Measurements from ENCODE around the gene NCOA3. TPM values are rescaled to one million over a fixed set of nuclear protein-coding genes. Genes with fewer than 3 reads are reported as not detected.
A peak's percentile ranks its signal among the peaks of the same experiment; 100 is the strongest.

NCOA3 gene
- total RNA-seq (2021): 22.3 and 23.3 TPM in 2 replicates
- long read RNA-seq, full-length matches to known transcripts: 1 of 26 reads
- long read RNA-seq, partial matches to known transcripts: 16 of 26 reads
- long read RNA-seq, other reads (novel, unspliced or antisense): 9 of 26 reads

GRCh38 chr20:47501482-47502270 is at the start of gene NCOA3:
NCOA3 (plus strand) TSS chr20:47501887; CDS start chr20:47622248, 120,361 bp downstream.
- Histone ChIP-seq H3K79me2 (ENCODE audit: insufficient read depth, low read length) (peaks cover 9% of the 10 kb centered on the region; the same call in 1 of the 2 replicates), H3K23ac (ENCODE audit: insufficient read length, low read depth, low read length) (no peak within 1 kb of the TSS), H3K14ac (ENCODE audit: insufficient read depth, low read length) (peak within 1 kb of the TSS; percentile 69; the same call in 1 of the 2 replicates), H4K8ac (replicated peaks; ENCODE audit: insufficient read length, low read depth, low read length) (no peak within 1 kb of the TSS), H3K56ac (ENCODE audit: insufficient read length, low read depth, low read length) (no peak within 1 kb of the TSS), H3K18ac (ENCODE audit: insufficient read length, low read depth, low read length) (peak within 1 kb of the TSS; percentile 86), H2BK120ac (ENCODE audit: low read depth, low read length, poor library complexity, severe bottlenecking) (no peak within 1 kb of the TSS), H3K9me3 (ENCODE audit: control insufficient read depth, low read depth, low read length) (no peaks in the 10 kb centered on the region), H2BK15ac (ENCODE audit: low read depth, low read length) (no peak within 1 kb of the TSS), H3K27me3 (ENCODE audit: insufficient read depth, low read length) (no peaks in the 10 kb centered on the region), H4K20me1 (ENCODE audit: control insufficient read depth, insufficient read depth, insufficient read length) (no peaks in the 10 kb centered on the region), H2BK12ac (ENCODE audit: insufficient read length, low read depth, low read length) (no peak within 1 kb of the TSS), H4K91ac (ENCODE audit: insufficient read length, low read depth, low read length) (no peak within 1 kb of the TSS), H2BK20ac (ENCODE audit: low read depth, low read length, poor library complexity, severe bottlenecking) (no peak within 1 kb of the TSS), H3K9ac (ENCODE audit: extremely low read depth, insufficient read length, low read length) (peak within 1 kb of the TSS; percentile 66), H4K5ac (ENCODE audit: insufficient read length, low read depth, low read length) (no peak within 1 kb of the TSS), H3K27ac (ENCODE audit: insufficient read length, low read depth, low read length) (no peak within 1 kb of the TSS), H2AK5ac (ENCODE audit: insufficient read length, low read length) (no peak within 1 kb of the TSS), H2BK5ac (ENCODE audit: insufficient read length, low read length) (no peak within 1 kb of the TSS), H2AFZ (ENCODE audit: low read length) (peak within 1 kb of the TSS; percentile 0), H3K4me2 (ENCODE audit: insufficient read depth, insufficient read length, low read length) (peak within 1 kb of the TSS; percentile 94), H3K4me1 (ENCODE audit: insufficient read depth, low read length) (no peaks in the 10 kb centered on the region; the same call in 1 of the 2 replicates), H3K23me2 (ENCODE audit: insufficient read length, low read depth, low read length, poor library complexity, severe bottlenecking) (peaks cover 11% of the 10 kb centered on the region), H3T11ph (ENCODE audit: low read length) (no peak within 1 kb of the TSS), H3K79me1 (ENCODE audit: insufficient read depth, low read depth, low read length, poor library complexity, severe bottlenecking) (no peaks in the 10 kb centered on the region), H3K4ac (ENCODE audit: low read depth, low read length) (no peak within 1 kb of the TSS)
- Mint-ChIP-seq H3K27me3 (ENCODE audit: low read depth) (no peaks in the 10 kb centered on the region; the same call in 1 of the 2 replicates), H3K4me3 (peak within 1 kb of the TSS; percentile 93 to 97), H3K27ac (peak within 1 kb of the TSS; percentile 94 to 98 (median 95)), H3K36me3 (ENCODE audit: insufficient read depth in 1 of 3, low read depth in 3 of 3) (no peaks in the 10 kb centered on the region), H3K9me3 (no peaks in the 10 kb centered on the region), H3K4me1 (peaks cover 30 to 42% of the 10 kb centered on the region in 2 experiments)
- no CpG with 5 or more reads among the region's 74 CpGs for WGBS (ENCODE audit: extremely low coverage, insufficient read length, low lambda C conversion rate)
- TF ChIP-seq CTCF (conservative IDR thresholded peaks at IDR 0.05): peak; percentile 42
- peak; percentile 96 for DNase-seq

All from H9 (cell line).